HG03521 (cell line): Measurements from ENCODE around the gene DCHS2.

Experiments used
- ATAC-seq: cut with Tn5 transposase; IDR thresholded peaks from one replicate; pipeline ENCODE4 v1.9.1; 2021; ENCODE audit warnings: mild to moderate bottlenecking, moderate library complexity; ENCODE audit not compliant: unreplicated experiment

DCHS2 gene

GRCh38 chr4:154490583-154491340, 837 bp downstream of the DCHS2 start:
- peak; percentile 43 for ATAC-seq

- no peak for ATAC-seq
Measured at GRCh38 chr4:154490234-154490582, 1.4 kb downstream of the DCHS2 start.

GRCh38 chr4:154489558-154490233, 1.9 kb downstream of the DCHS2 start:
- ATAC-seq: no peak

- no peak for ATAC-seq
Measured at GRCh38 chr4:154487145-154487544, 4.5 kb downstream of the DCHS2 start.

GRCh38 chr4:154485127-154485773, 6.3 kb downstream of the DCHS2 start:
- peak; percentile 97 for ATAC-seq

GRCh38 chr4:154478547-154478946, 13.1 kb downstream of the DCHS2 start:
- ATAC-seq: peak; percentile 19

GRCh38 chr4:154478128-154478527, 13.5 kb downstream of the DCHS2 start:
- ATAC-seq: peak; percentile 53

GRCh38 chr4:154476232-154476631, 15.4 kb downstream of the DCHS2 start:
- ATAC-seq: no peak

GRCh38 chr4:154475820-154476219, 15.8 kb downstream of the DCHS2 start:
- no peak for ATAC-seq

GRCh38 chr4:154473497-154473896, 18.1 kb downstream of the DCHS2 start:
- ATAC-seq: no peak

GRCh38 chr4:154472858-154473257, 18.7 kb downstream of the DCHS2 start:
- ATAC-seq: no peak

GRCh38 chr4:154471526-154472331, 19.9 kb downstream of the DCHS2 start:
- ATAC-seq: peak; percentile 62

- ATAC-seq: peak; percentile 77
Measured at GRCh38 chr4:154471032-154471431, 20.6 kb downstream of the DCHS2 start.

- no peak for ATAC-seq
Measured at GRCh38 chr4:154467886-154468285, 23.7 kb downstream of the DCHS2 start.

GRCh38 chr4:154466336-154466735, 25.3 kb downstream of the DCHS2 start:
- no peak for ATAC-seq

- ATAC-seq: no peak
Measured at GRCh38 chr4:154465085-154465484, 26.5 kb downstream of the DCHS2 start.

GRCh38 chr4:154464654-154465053, 26.9 kb downstream of the DCHS2 start:
- ATAC-seq: no peak

- no peak for ATAC-seq
Measured at GRCh38 chr4:154462081-154462810, 29.4 kb downstream of the DCHS2 start.

- no peak for ATAC-seq
Measured at GRCh38 chr4:154457471-154457870, 34.1 kb downstream of the DCHS2 start.

- ATAC-seq: no peak
Measured at GRCh38 chr4:154456889-154457288, 34.7 kb downstream of the DCHS2 start.

- no peak for ATAC-seq
Measured at GRCh38 chr4:154456240-154456639, 35.4 kb downstream of the DCHS2 start.
